Suprapubic skin (tissue), 3 donors: Measurements from ENCODE around the gene RAI2.

ENCODE experiments used
- POLR2AphosphoS5 ChIP-seq, 3 donors: sonication (generic); formaldehyde crosslinking; IDR thresholded peaks; one replicate each; pipeline ENCODE4 v1.6.1; 2017; ENCODE audit warnings: antibody characterized with exemption in 3 of 3
- TF ChIP-seq, protein P1 (sequence below), 2 donors: fragments of 200-600 bp in 1 of 2; fragments of 450-650 bp in 1 of 2; sonication (generic) in 1 of 2; IDR thresholded peaks; one replicate each; pipeline ENCODE4 v1.5.1; 2016 to 2019; ENCODE audit warnings: antibody characterized with exemption in 2 of 2, mild to moderate bottlenecking in 1 of 2, moderate library complexity in 1 of 2

DNA sequence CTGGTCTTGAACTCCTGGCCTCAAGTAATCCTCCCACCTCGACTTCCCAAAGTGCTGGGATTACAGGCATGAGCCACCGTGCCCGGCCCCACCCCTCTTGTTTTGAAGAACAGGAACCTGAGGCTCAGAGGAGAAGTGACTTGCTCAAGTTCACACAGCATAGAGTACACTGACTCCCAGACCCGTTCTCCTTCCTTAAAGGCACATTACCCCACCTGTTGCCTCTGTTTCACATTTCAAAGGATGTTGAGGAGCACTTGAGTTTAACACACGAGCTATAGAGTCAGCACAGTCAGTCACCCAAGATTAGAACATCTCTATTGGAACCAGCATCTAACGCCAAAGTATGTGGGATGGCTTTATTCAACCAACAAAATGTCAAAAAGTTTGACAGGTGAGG is 51.1 kb downstream of the RAI2 start:
- TF ChIP-seq, protein P1, sequence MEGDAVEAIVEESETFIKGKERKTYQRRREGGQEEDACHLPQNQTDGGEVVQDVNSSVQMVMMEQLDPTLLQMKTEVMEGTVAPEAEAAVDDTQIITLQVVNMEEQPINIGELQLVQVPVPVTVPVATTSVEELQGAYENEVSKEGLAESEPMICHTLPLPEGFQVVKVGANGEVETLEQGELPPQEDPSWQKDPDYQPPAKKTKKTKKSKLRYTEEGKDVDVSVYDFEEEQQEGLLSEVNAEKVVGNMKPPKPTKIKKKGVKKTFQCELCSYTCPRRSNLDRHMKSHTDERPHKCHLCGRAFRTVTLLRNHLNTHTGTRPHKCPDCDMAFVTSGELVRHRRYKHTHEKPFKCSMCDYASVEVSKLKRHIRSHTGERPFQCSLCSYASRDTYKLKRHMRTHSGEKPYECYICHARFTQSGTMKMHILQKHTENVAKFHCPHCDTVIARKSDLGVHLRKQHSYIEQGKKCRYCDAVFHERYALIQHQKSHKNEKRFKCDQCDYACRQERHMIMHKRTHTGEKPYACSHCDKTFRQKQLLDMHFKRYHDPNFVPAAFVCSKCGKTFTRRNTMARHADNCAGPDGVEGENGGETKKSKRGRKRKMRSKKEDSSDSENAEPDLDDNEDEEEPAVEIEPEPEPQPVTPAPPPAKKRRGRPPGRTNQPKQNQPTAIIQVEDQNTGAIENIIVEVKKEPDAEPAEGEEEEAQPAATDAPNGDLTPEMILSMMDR (IDR thresholded peaks at IDR 0.05), result no peak
- no peak for TF ChIP-seq POLR2AphosphoS5 (IDR thresholded peaks at IDR 0.05)
